Stimulated activated effector memory CD8-positive, alpha-beta T cell treated with anti-CD3 and anti-CD28 coated beads, Interleukin-12 subunit alpha, Interleukin-12 subunit beta, amount 100 ng/mL, for 72 hours (primary cell): ENCODE measurements around the gene ULK2.
"Not testable (repeated sequence)": the region's sequence is repeated elsewhere in the genome, so short reads cannot be mapped to it uniquely, and the experiment has no call there.

Experiments
- ATAC-seq: fragments of 150-1000 bp; cut with Tn5 transposase; 2 replicates; pipeline ENCODE4 v1.10.0; 2021
- DNase-seq, 2 donors: peaks; one replicate each; pipeline ENCODE4 v3.0.0; 2021 to 2022; ENCODE audit warnings: low spot score in 2 of 2
- H3K27ac Mint-ChIP-seq: one replicate; pipeline ENCODE4 v1.8.0; 2022; ENCODE audit warnings: mild to moderate bottlenecking, mixed read lengths
- H3K36me3 Mint-ChIP-seq: one replicate; pipeline ENCODE4 v1.8.0; 2022; ENCODE audit warnings: mild to moderate bottlenecking, mixed read lengths
- H3K4me1 Mint-ChIP-seq: one replicate; pipeline ENCODE4 v1.8.0; 2022; ENCODE audit warnings: mixed read lengths
- H3K4me3 Mint-ChIP-seq: one replicate; pipeline ENCODE4 v1.8.0; 2022; ENCODE audit warnings: mild to moderate bottlenecking, mixed read lengths
- H3K9me3 Mint-ChIP-seq: one replicate; pipeline ENCODE4 v1.8.0; 2022; ENCODE audit warnings: mixed read lengths

ULK2 gene

DNA sequence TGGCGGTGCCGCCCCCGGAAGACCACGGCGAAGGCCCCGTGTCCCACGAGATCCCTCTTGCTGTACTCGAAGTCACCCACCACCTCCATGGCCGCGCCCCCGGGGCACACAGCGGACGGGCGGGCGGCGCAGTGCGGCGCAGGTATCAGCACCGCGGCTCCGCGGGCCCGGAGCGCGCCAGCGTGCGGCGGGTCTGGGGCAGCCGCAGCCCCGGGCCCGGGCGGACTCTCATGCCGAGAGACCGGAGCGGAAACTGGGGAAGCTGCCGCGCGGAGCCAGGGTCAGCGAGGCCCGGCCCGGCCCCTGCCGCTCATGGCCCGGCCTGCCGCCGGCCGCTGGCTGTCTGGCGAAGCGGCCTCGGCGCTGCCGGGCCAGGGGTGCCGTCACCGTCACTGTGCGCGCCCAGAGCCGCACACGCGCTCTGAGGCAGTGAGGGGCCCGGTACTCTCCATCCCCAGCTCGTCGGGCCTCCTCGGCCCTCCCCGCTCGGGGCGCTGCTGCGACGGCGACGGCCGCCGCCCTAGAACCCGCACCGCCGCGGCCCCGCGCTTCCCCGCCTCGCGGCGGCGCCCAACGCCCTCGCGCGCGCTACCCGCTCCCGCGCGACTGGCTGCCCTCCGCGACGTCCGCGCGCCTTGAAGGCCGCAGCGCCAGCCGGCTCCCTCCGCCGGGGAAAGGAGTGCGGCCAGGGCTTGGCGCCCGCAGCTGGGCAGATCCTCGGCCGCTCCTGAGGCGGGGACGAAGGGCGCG is at the start of gene ULK2:
TSS of gene ULK2 (minus strand) at position 608 of the 750 bp plus-strand sequence. CDS start at position 89, 519 bp downstream.
- H3K4me3 Mint-ChIP-seq: peak within 1 kb of the TSS; percentile 71
- no peaks in the 10 kb centered on the region for H3K36me3 Mint-ChIP-seq
- peak; percentile 86 for ATAC-seq
- DNase-seq: peak; percentile 32 to 73
- peak within 1 kb of the TSS; percentile 48 for H3K27ac Mint-ChIP-seq
- H3K9me3 Mint-ChIP-seq: no peaks in the 10 kb centered on the region
- H3K4me1 Mint-ChIP-seq: peaks cover 5% of the 10 kb centered on the region

GRCh38 chr17:19915245-19915978 is 47.7 kb upstream of the ULK2 start:
- H3K4me3 Mint-ChIP-seq: no peak overlapping the region
- no peak for ATAC-seq
- peaks cover 100% of the 10 kb centered on the region for H3K36me3 Mint-ChIP-seq
- peaks cover 8% of the 10 kb centered on the region for H3K4me1 Mint-ChIP-seq
- no peaks in the 10 kb centered on the region for H3K9me3 Mint-ChIP-seq
- DNase-seq: no peak
- H3K27ac Mint-ChIP-seq: peak overlapping the region; percentile 85

GRCh38 chr17:19911033-19911432 is 43.3 kb upstream of the ULK2 start:
- Mint-ChIP-seq H3K4me1 (peaks cover 4% of the 10 kb centered on the region), H3K4me3 (no peak overlapping the region), H3K9me3 (no peaks in the 10 kb centered on the region), H3K27ac (peak overlapping the region; percentile 4), H3K36me3 (peaks cover 100% of the 10 kb centered on the region)
- ATAC-seq (no peak), DNase-seq (no peak)

DNA sequence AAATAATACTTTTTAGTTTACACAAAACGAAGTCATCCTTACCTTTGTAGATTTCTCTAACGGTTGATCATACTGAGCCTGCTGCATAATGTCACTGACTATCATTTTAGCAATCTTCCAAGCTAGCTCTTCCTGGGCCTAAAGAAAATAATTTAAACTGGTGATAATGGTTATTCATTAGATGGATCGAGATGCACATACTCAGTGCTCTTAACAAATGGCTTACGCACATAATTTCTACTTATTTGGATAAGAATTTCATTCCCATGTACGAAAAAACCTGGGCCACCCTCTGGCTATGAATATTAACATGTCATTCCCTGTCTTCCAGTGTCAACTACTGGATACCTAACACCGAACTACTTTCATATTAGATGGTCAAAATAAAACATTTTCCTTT is 41.4 kb upstream of the ULK2 start:
- Mint-ChIP-seq H3K27ac (no peak overlapping the region), H3K4me3 (no peak overlapping the region), H3K9me3 (no peaks in the 10 kb centered on the region), H3K4me1 (no peaks in the 10 kb centered on the region), H3K36me3 (peaks cover 100% of the 10 kb centered on the region)
- no peak for DNase-seq
- no peak for ATAC-seq

DNA sequence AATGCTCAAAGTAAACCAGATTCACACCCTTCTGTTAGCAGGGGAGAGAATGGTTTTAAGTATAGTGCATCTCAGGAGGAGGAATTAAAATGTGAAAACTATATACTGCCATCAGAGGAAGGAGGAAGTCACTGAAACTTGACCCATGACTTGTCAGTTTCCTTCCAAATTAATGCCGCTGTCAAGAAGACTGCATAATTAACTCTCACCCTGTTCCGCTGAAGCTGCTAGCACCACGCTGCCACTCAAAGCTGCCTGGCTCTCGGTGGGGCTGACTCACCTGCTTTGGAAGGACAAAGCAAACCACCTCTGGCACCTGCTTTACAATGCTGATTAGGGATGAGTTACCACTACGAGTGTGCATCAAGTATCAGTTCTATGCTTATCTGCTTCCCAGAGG is 37.8 kb upstream of the ULK2 start:
- Mint-ChIP-seq H3K4me1 (no peaks in the 10 kb centered on the region), H3K4me3 (no peak overlapping the region), H3K36me3 (peaks cover 94% of the 10 kb centered on the region), H3K27ac (no peak overlapping the region), H3K9me3 (no peaks in the 10 kb centered on the region)
- no peak for DNase-seq
- no peak for ATAC-seq

GRCh38 chr17:19904924-19905323 is 37.2 kb upstream of the ULK2 start:
- H3K36me3 Mint-ChIP-seq: peaks cover 88% of the 10 kb centered on the region
- ATAC-seq (no peak), DNase-seq (no peak)
- no peak overlapping the region for H3K27ac Mint-ChIP-seq
- no peak overlapping the region for H3K4me3 Mint-ChIP-seq
- no peaks in the 10 kb centered on the region for H3K9me3 Mint-ChIP-seq
- H3K4me1 Mint-ChIP-seq: no peaks in the 10 kb centered on the region

DNA sequence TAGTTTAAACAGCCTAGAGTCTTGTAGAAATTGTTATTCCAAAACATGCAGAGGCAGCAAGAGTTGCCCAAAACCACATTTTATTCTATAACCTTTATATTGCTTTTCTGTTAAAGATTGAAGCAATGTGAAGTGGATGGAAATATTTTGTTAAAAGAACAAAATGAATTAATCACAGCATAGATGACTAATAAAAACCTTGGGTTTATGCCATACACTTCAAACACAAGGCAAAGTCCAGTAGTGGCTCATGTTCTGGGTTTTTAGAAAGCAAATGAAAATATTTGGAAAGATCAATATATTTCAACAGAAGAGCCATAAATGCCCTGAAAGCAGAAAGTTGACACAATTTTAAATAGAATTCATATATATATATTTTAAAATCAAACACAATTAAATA is 36.7 kb upstream of the ULK2 start:
- DNase-seq (no peak), ATAC-seq (no peak)
- no peaks in the 10 kb centered on the region for H3K9me3 Mint-ChIP-seq
- peaks cover 83% of the 10 kb centered on the region for H3K36me3 Mint-ChIP-seq
- H3K4me3 Mint-ChIP-seq: no peak overlapping the region
- H3K27ac Mint-ChIP-seq: no peak overlapping the region
- no peaks in the 10 kb centered on the region for H3K4me1 Mint-ChIP-seq

GRCh38 chr17:19900809-19901208 is 33.1 kb upstream of the ULK2 start:
- no peak overlapping the region for H3K4me3 Mint-ChIP-seq
- peak overlapping the region; percentile 32 for H3K27ac Mint-ChIP-seq
- no peak for DNase-seq
- peaks cover 9% of the 10 kb centered on the region for H3K4me1 Mint-ChIP-seq
- no peaks in the 10 kb centered on the region for H3K9me3 Mint-ChIP-seq
- no peak for ATAC-seq
- H3K36me3 Mint-ChIP-seq: peaks cover 54% of the 10 kb centered on the region

DNA sequence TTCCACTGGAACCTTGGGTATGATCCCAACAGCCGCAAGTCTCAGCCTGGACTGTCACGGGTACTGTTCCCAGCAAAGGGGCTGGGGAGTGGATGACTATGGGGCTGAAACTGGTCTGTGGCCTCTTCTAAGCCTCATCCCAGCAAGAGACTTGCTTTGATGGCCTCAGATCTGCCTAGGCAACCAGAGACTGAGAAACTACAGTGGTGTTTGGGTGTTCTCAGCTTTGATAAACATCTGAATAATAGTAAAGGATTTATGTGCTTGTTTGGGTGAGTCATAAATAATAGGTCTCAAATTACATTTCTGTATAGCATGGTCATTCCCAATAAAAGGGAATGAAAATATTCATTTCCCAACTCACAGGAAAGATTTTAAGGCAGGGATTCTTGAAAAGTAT is 30.2 kb upstream of the ULK2 start:
- Mint-ChIP-seq H3K36me3 (peaks cover 24% of the 10 kb centered on the region), H3K4me3 (no peak overlapping the region), H3K9me3 (no peaks in the 10 kb centered on the region), H3K27ac (no peak overlapping the region), H3K4me1 (peaks cover 9% of the 10 kb centered on the region)
- ATAC-seq: no peak
- DNase-seq: no peak

GRCh38 chr17:19897090-19897837 is 29.5 kb upstream of the ULK2 start:
- Mint-ChIP-seq H3K9me3 (no peaks in the 10 kb centered on the region), H3K4me1 (peaks cover 9% of the 10 kb centered on the region), H3K36me3 (peaks cover 18% of the 10 kb centered on the region), H3K4me3 (no peak overlapping the region), H3K27ac (peak overlapping the region; percentile 1)
- DNase-seq (no peak), ATAC-seq (no peak)

GRCh38 chr17:19896679-19897078 is 28.9 kb upstream of the ULK2 start:
- no peak for DNase-seq
- Mint-ChIP-seq H3K36me3 (peaks cover 12% of the 10 kb centered on the region), H3K4me3 (no peak overlapping the region), H3K9me3 (no peaks in the 10 kb centered on the region), H3K27ac (peak overlapping the region; percentile 1), H3K4me1 (peaks cover 9% of the 10 kb centered on the region)
- ATAC-seq: no peak

DNA sequence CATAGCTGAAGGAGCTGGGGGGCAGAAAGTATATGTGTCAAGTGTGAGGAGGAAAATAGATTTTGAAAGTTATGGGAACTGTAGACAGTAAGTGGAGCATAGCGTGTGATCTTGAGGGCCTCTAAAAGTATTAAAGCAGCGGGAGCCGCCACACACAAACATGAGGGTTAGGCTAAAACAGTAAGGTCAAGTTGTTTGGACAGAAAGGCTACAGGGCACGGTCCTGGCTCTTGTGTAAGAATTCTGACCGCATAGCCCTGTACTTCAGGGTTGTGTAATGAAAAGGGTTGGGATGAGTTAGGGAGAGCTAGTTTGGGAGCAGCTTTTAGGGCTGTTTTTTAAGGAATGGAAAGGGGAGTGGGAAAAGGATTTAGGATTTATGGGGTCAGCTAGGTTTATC is 22.8 kb upstream of the ULK2 start:
- ATAC-seq, DNase-seq, H3K36me3 Mint-ChIP-seq, H3K4me3 Mint-ChIP-seq, H3K4me1 Mint-ChIP-seq, H3K9me3 Mint-ChIP-seq, H3K27ac Mint-ChIP-seq: not testable (repeated sequence)

GRCh38 chr17:19890001-19890400 is 22.3 kb upstream of the ULK2 start:
- H3K36me3 Mint-ChIP-seq: not testable (repeated sequence)

DNA sequence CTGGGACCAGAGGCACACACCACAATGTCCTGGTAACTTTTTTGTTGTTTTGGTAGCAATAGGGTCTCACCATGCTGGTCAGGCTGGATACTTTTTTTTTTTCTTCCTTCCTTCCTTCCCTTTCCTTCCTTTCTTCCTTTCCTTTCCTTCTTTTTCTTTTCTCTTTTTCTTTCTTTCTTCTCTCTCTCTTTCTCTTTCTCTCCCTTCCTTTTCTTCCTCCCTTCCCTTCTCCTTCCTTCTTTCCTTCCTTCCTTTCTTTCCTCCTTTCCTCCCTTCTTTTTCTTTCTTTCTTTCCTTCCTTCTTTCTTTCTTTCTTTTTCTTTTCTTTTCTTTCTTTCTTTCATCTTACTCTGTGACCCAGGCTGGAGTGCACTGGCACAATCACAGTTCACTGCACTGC is 18.4 kb upstream of the ULK2 start:
- H3K4me1 Mint-ChIP-seq: no peaks in the 10 kb centered on the region
- no peak overlapping the region for H3K4me3 Mint-ChIP-seq
- no peak overlapping the region for H3K27ac Mint-ChIP-seq
- DNase-seq (no peak), ATAC-seq (no peak)
- no peaks in the 10 kb centered on the region for H3K9me3 Mint-ChIP-seq
- no peaks in the 10 kb centered on the region for H3K36me3 Mint-ChIP-seq

More at GRCh38 chr17:19890001-19890400, 22.3 kb upstream of the ULK2 start:
- not testable (repeated sequence) for H3K4me3 Mint-ChIP-seq, H3K4me1 Mint-ChIP-seq, ATAC-seq, H3K27ac Mint-ChIP-seq, DNase-seq, H3K9me3 Mint-ChIP-seq

GRCh38 chr17:19883537-19884215 is 15.9 kb upstream of the ULK2 start:
- no peak for DNase-seq
- Mint-ChIP-seq H3K9me3 (no peaks in the 10 kb centered on the region), H3K36me3 (no peaks in the 10 kb centered on the region), H3K4me1 (no peaks in the 10 kb centered on the region), H3K27ac (no peak overlapping the region), H3K4me3 (no peak overlapping the region)
- ATAC-seq: peak; percentile 99
